Medulla oblongata (tissue), 1 donor: Measurements from ENCODE around the gene NPHS1.

ENCODE experiments used
- DNase-seq: peaks from one replicate; pipeline ENCODE4 v3.0.0-alpha.2; 2015; ENCODE audit errors: extremely low spot score

NPHS1 gene

DNA sequence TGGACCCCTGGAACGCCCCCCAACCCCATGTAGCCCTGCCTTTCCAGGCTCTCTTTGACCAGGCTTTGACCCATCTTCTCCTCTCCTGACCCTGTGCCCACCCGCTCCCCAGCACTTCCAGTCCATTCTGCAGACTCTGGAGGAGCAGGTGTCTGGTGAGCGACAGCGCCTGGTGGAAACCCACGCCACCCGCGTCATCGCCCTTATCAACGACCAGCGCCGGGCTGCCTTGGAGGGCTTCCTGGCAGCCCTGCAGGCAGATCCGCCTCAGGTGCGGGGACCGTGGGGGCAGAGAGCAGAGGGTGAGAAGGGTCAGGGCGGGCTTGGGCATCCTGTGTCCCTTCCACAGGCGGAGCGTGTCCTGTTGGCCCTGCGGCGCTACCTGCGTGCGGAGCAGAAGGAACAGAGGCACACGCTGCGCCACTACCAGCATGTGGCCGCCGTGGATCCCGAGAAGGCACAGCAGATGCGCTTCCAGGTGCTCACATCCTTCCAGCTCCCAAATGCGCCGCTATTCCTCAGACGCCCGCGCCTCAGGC lies 22.2 kb upstream of the NPHS1 start:
- no peak for DNase-seq

DNA sequence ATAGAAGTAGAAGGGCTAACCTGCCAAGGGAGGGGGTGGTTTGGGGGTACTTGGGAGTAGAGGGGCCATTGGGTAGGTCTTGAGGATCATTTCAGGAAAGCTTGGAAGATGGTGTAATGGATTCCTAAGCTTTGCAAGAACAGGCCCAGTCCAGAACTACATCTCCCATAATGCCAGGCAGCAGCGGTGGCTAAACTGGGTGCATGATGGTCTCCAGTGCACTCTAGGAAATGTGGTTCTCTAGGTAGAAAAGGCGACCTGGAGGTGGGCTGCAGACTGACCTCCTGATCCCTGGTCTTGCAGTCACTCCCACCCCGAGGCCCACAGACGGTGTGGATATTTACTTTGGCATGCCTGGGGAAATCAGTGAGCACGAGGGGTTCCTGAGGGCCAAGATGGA lies 19.9 kb upstream of the NPHS1 start:
- no peak for DNase-seq

GRCh38 chr19:35871611-35872010 lies 19.3 kb upstream of the NPHS1 start:
- no peak for DNase-seq

GRCh38 chr19:35870798-35871197 lies 18.5 kb upstream of the NPHS1 start:
- DNase-seq, result no peak

GRCh38 chr19:35870124-35870736 lies 17.9 kb upstream of the NPHS1 start:
- DNase-seq, result peak; percentile 23

GRCh38 chr19:35869327-35870123 lies 17.2 kb upstream of the NPHS1 start:
- DNase-seq, result peak; percentile 79

- no peak for DNase-seq
These were observed 16.6 kb upstream of the NPHS1 start for GRCh38 chr19:35868823-35869326.

DNA sequence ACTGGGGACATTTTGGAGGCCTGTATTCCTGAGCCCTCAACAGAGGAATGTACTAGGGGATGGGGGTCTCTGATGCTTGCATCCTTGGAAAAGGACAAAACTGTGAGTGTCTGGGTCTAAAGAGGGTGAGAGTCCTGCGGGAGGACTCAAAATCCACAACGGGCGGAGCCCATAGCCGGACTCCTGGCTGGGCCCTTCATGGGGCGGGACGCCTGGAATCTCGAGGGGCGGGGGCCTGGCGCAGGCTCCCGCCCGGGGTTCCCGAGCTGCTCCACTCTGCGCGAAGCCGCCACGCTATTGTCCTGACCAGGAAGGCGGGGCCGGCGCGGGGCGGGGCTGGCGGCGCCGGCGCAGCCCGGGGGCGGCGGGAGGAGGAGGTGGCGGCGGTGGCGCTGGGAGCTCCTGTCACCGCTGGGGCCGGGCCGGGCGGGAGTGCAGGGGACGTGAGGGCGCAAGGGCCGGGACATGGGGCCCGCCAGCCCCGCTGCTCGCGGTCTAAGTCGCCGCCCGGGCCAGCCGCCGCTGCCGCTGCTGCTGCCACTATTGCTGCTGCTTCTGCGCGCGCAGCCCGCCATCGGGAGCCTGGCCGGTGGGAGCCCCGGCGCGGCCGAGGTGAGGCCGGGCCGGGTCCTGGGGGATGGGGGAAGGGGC lies 16.0 kb upstream of the NPHS1 start, which contains the start of gene APLP1:
Gene APLP1 (plus strand): TSS at position 403 of the 651 bp plus-strand sequence. CDS start 63 bp downstream, at position 466.
- DNase-seq, result peak; percentile 87

- no peak for DNase-seq
These were observed 10.7 kb upstream of the NPHS1 start for GRCh38 chr19:35863018-35863417.

- DNase-seq, result no peak
These were observed 10.2 kb upstream of the NPHS1 start for GRCh38 chr19:35862528-35862927.

GRCh38 chr19:35861640-35862160 lies 9.4 kb upstream of the NPHS1 start:
- DNase-seq, result no peak

GRCh38 chr19:35860818-35861639 lies 8.7 kb upstream of the NPHS1 start:
- no peak for DNase-seq

DNA sequence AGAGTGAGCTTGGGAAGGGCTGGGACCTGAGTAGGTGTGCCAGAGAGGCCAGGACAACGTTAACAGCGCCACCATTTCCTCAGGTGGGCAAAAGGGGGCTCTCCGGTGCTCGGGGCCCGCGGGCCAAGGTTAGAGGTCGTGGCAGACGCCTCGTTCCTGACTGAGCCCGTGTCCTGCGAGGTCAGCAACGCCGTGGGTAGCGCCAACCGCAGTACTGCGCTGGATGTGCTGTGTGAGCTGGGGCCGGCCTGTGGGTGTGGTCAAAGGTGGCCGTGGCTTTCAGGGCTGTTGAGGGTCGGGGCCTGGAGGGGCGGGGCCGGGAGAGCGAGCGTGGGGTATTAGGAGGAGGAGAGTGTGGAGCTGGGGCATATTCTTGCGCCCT lies 8.1 kb upstream of the NPHS1 start:
- DNase-seq, result no peak

- DNase-seq, result no peak
These were observed 7.1 kb upstream of the NPHS1 start for GRCh38 chr19:35859414-35859813.

GRCh38 chr19:35858311-35858710 lies 6.0 kb upstream of the NPHS1 start:
- DNase-seq, result no peak

GRCh38 chr19:35856546-35857149 lies 4.3 kb upstream of the NPHS1 start, which contains the start of gene KIRREL2:
Gene KIRREL2, plus strand, starts transcription at chr19:35856911. Its CDS starts 209 bp downstream, at chr19:35857120.
- DNase-seq, result no peak

- DNase-seq, result no peak
These were observed 893 bp upstream of the NPHS1 start for GRCh38 chr19:35853038-35853756.

DNA sequence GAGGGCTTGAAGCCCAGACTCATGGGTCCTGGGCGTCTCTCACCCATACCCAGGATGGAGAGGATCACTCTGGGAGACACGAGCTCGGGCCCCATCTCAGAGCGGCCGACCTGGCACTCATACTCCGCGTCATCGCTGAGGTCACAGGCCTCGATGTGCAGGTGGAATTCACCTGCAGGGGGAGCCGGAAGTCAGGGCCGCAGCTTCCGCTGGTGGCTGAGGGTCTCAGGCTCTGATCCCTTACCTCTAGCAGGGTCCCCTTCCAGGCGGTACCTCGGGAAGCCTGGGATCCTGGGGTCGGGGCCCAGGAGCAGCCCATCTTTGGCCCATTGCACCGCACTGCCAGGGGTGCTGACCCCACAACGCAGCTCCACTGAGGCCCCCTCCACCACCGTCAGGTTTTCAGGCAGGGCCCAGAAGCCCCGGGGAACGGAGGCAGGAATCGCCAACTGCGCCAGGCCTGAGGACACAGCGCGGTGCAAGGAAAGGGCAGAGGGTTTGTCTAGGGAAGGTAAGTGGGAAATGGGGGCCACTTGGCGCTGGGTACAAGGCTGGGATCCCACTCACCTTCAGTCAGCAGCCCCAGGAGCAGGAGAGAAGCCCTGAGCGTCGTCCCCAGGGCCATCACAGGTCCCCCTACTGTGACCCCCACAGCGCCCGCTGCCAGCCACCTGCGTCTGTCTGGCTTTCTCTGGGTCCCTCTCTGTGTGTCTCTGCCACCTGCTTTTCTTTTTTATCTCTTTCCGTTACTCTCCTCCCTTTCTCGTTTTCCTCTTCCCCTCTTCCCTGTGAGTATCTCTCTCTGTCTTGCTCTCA lies 883 bp downstream of the NPHS1 start:
- no peak for DNase-seq

DNA sequence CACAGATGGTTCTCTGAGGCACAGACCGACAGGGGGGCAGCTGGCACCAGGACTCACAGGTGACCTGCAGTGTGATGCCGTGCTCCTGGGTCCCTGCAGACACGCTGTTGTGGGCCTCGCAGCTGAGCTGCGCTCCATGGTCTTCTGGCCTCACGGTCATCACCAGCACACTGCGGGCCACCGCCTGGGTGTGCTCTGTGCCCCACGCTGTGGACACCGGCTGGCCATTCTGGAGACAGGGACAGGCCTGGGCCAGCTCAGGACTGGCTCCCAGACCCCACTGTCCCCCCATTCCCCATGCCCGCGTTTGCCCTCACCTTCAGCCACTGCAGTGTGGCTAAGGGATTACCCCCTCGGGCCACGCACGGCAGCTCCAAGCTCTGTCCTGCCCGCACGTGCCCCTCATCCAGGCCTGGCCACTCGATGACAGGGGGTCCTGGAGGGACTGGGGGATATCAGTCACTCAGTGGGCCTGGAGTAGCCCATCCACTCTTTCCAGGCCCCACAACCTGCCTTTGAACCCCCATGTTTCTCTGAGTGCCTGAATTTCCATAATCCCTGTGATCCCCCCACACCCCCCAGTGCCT lies 3.3 kb downstream of the NPHS1 start:
- DNase-seq, result no peak
